ENCODE results near the gene MINPP1.

Gene MINPP1

GRCh38 chr10:87598700-87599099 lies 94.0 kb downstream of the MINPP1 start:
- Mint-ChIP-seq H3K36me3 (ENCODE audit: low read depth) (no peaks in the 10 kb centered on the region), H3K27ac (no peak overlapping the region), H3K27me3 (peaks cover 6% of the 10 kb centered on the region), H3K9me3 (no peaks in the 10 kb centered on the region), H3K4me1 (ENCODE audit: low read depth) (peaks cover 8% of the 10 kb centered on the region), H3K4me3 (no peak overlapping the region)
- no peak for DNase-seq

- Mint-ChIP-seq H3K27ac (no peak overlapping the region), H3K4me3 (no peak overlapping the region), H3K27me3 (peaks cover 2% of the 10 kb centered on the region), H3K4me1 (ENCODE audit: low read depth) (peaks cover 8% of the 10 kb centered on the region), H3K36me3 (ENCODE audit: low read depth) (no peaks in the 10 kb centered on the region), H3K9me3 (no peaks in the 10 kb centered on the region)
- DNase-seq = no peak
These were observed 95.9 kb downstream of the MINPP1 start for GRCh38 chr10:87600581-87600980.

Data from activated T-cell treated with anti-CD3 and anti-CD28 coated beads, Interleukin-2, amount 50 U/mL, for 24 hours (primary cell).